IMR-90 (cell line): Measurements from ENCODE around the gene TBCC. TPM values are rescaled to one million over a fixed set of nuclear protein-coding genes. Genes with fewer than 3 reads are reported as not detected.

ENCODE experiments used
- ATAC-seq: fragments of 200-7000 bp; cut with Tn5 transposase; 2 replicates; pipeline ENCODE4 v1.9.1; 2020; ENCODE audit warnings: low read depth, mild to moderate bottlenecking, moderate library complexity
- BruUV-seq: library from RNA; stranded (reverse); fragments of 400-500 nt; replicated peaks from 2 replicates; lab custom pipeline; 2021; lab: Mats Ljungman, UMichigan
- CTCF ChIA-PET: fragments of 300-600 bp; formaldehyde crosslinking; extraction: SDS; loops from one replicate; lab custom pipeline; 2021; ENCODE audit warnings: antibody characterized with exemption; lab: Yijun Ruan, JAX
- POLR2A ChIA-PET: fragments of 300-600 bp; sonication (Branson Sonifier 250); formaldehyde crosslinking; loops from one replicate; lab custom pipeline; 2022; ENCODE audit warnings: antibody characterized with exemption; ENCODE audit not compliant: unreplicated experiment; lab: Charles Lee
- DNase-seq: peaks from one replicate; pipeline ENCODE4 v3.0.0; 2013
- H2AFZ ChIP-seq: replicated peaks from 2 replicates; pipeline ENCODE3; 2013; ENCODE audit warnings: low read length, mild to moderate bottlenecking; ENCODE audit not compliant: poor library complexity
- H2AK5ac ChIP-seq: 2 replicates; pipeline ENCODE4 v1.6.1; 2013; ENCODE audit warnings: low read depth, low read length, inconsistent platforms
- H2AK9ac ChIP-seq: replicated peaks from 2 replicates; pipeline ENCODE3; 2013; ENCODE audit warnings: mild to moderate bottlenecking, low read depth, low read length, moderate library complexity; ENCODE audit not compliant: poor library complexity
- H2BK120ac ChIP-seq: 2 replicates; pipeline ENCODE4 v1.6.1; 2013; ENCODE audit warnings: low read depth, low read length, inconsistent platforms
- H2BK15ac ChIP-seq: 3 replicates; pipeline ENCODE4 v1.6.1; 2013; ENCODE audit warnings: low read depth, low read length, inconsistent platforms
- H2BK20ac ChIP-seq: 2 replicates; pipeline ENCODE4 v1.6.1; 2013; ENCODE audit warnings: low read depth, mild to moderate bottlenecking, inconsistent platforms, low read length, moderate library complexity
- H2BK5ac ChIP-seq: 2 replicates; pipeline ENCODE4 v1.6.1; 2013; ENCODE audit warnings: mild to moderate bottlenecking, low read depth, low read length, inconsistent platforms; ENCODE audit not compliant: poor library complexity, severe bottlenecking
- H3K14ac ChIP-seq: replicated peaks from 2 replicates; pipeline ENCODE4 v1.6.1; 2013; ENCODE audit warnings: low read depth, low read length, inconsistent platforms
- H3K18ac ChIP-seq: 2 replicates; pipeline ENCODE4 v1.6.1; 2013; ENCODE audit warnings: low read depth, low read length, control low read depth
- H3K23ac ChIP-seq: 2 replicates; pipeline ENCODE4 v1.6.1; 2013; ENCODE audit warnings: low read depth, low read length, inconsistent platforms
- H3K27ac ChIP-seq: 2 replicates; pipeline ENCODE4 v1.5.1; 2013; ENCODE audit warnings: mild to moderate bottlenecking, control low read depth, low read length; ENCODE audit not compliant: insufficient read depth
- H3K27me3 ChIP-seq: 2 replicates; pipeline ENCODE4 v1.6.1; 2013; ENCODE audit warnings: low read length; ENCODE audit not compliant: control insufficient read depth, insufficient read depth
- H3K36me3 ChIP-seq: 2 replicates; pipeline ENCODE4 v1.6.1; 2013; ENCODE audit warnings: low read length, mixed read lengths; ENCODE audit not compliant: control insufficient read depth, insufficient read depth
- H3K4ac ChIP-seq: 2 replicates; pipeline ENCODE4 v1.6.1; 2013; ENCODE audit warnings: low read depth, low read length, inconsistent platforms
- H3K4me1 ChIP-seq: 2 replicates; pipeline ENCODE4 v1.6.1; 2013; ENCODE audit warnings: low read length, mixed read lengths; ENCODE audit not compliant: control insufficient read depth, insufficient read depth
- H3K4me2 ChIP-seq: 2 replicates; pipeline ENCODE4 v1.6.1; 2013; ENCODE audit warnings: low read depth, mild to moderate bottlenecking, control low read depth, low read length, moderate library complexity
- H3K4me3 ChIP-seq: 2 replicates; pipeline ENCODE4 v1.5.1; 2013; ENCODE audit warnings: low read depth, mild to moderate bottlenecking, control low read depth, low read length, moderate library complexity; ENCODE audit not compliant: insufficient read depth
- H3K56ac ChIP-seq: 2 replicates; pipeline ENCODE4 v1.6.1; 2013; ENCODE audit warnings: low read length, inconsistent platforms; ENCODE audit not compliant: insufficient read depth; ENCODE audit errors: extremely low read depth
- H3K79me1 ChIP-seq, 2 experiments: 2 replicates each; pipeline ENCODE4 v1.6.1; 2013; ENCODE audit warnings: low read length in 2 of 2, inconsistent platforms in 1 of 2, low read depth in 1 of 2
- H3K9ac ChIP-seq: 2 replicates; pipeline ENCODE4 v1.6.1; 2013; ENCODE audit warnings: low read depth, low read length, control low read depth
- H3K9me1 ChIP-seq: 2 replicates; pipeline ENCODE4 v1.6.1; 2013; ENCODE audit warnings: low read length, inconsistent platforms; ENCODE audit not compliant: insufficient read depth
- H3K9me3 ChIP-seq: 2 replicates; pipeline ENCODE4 v1.6.1; 2013; ENCODE audit warnings: low read length; ENCODE audit not compliant: control insufficient read depth, insufficient read depth
- H4K20me1 ChIP-seq: 2 replicates; pipeline ENCODE4 v1.6.1; 2013; ENCODE audit warnings: low read length, inconsistent platforms; ENCODE audit not compliant: insufficient read depth
- H4K5ac ChIP-seq: 2 replicates; pipeline ENCODE4 v1.6.1; 2013; ENCODE audit warnings: mild to moderate bottlenecking, low read depth, low read length, control low read depth
- H4K8ac ChIP-seq, 2 experiments: 2 replicates each; pipeline ENCODE4 v1.6.1; 2013; ENCODE audit warnings: low read depth in 2 of 2, low read length in 2 of 2, control low read depth in 1 of 2, inconsistent platforms in 1 of 2
- H4K91ac ChIP-seq: 2 replicates; pipeline ENCODE4 v1.6.1; 2013; ENCODE audit warnings: low read depth, low read length, inconsistent platforms; ENCODE audit not compliant: insufficient read depth
- BHLHE40 ChIP-seq: fragments of 150-350 bp; IDR thresholded peaks from 2 replicates; pipeline ENCODE4 v1.6.1; 2016; ENCODE audit warnings: mild to moderate bottlenecking, low read depth, low read length
- CEBPB ChIP-seq: IDR thresholded peaks from 2 replicates; pipeline ENCODE4 v1.6.1; 2012; ENCODE audit warnings: low read depth, low read length, improper control_type of control experiment
- CHD1 ChIP-seq: IDR thresholded peaks from 2 replicates; pipeline ENCODE4 v1.6.1; 2012; ENCODE audit warnings: low read depth, low read length, improper control_type of control experiment
- FOS ChIP-seq: fragments of 150-350 bp; IDR thresholded peaks from 2 replicates; pipeline ENCODE4 v1.6.1; 2016; ENCODE audit warnings: low read depth, low read length
- MAFK ChIP-seq: IDR thresholded peaks from 2 replicates; pipeline ENCODE4 v1.6.1; 2012; ENCODE audit warnings: low read depth, low read length, improper control_type of control experiment
- MXI1 ChIP-seq: IDR thresholded peaks from 2 replicates; pipeline ENCODE4 v1.6.1; 2012; ENCODE audit warnings: low read depth, mild to moderate bottlenecking, low read length, moderate library complexity, borderline replicate concordance
- NFE2L2 ChIP-seq: fragments of 150-350 bp; IDR thresholded peaks from 2 replicates; pipeline ENCODE4 v1.6.1; 2016; ENCODE audit warnings: low read depth, mild to moderate bottlenecking, low read length
- POLR2A ChIP-seq: IDR thresholded peaks from 2 replicates; pipeline ENCODE4 v1.6.1; 2012; ENCODE audit warnings: mild to moderate bottlenecking, low read depth, low read length
- RCOR1 ChIP-seq: IDR thresholded peaks from 2 replicates; pipeline ENCODE4 v1.6.1; 2012; ENCODE audit warnings: mild to moderate bottlenecking, low read length, improper control_type of control experiment; ENCODE audit not compliant: insufficient replicate concordance
- RFX5 ChIP-seq: IDR thresholded peaks from 2 replicates; pipeline ENCODE4 v1.8.0; 2012; ENCODE audit warnings: low read depth, mild to moderate bottlenecking, low read length, moderate library complexity
- WGBS, 2 experiments: methylation state at CpG; one replicate each; pipeline versions ENCODE4 v1.1.5 to v1.1.7; 2013; ENCODE audit warnings: missing lambda C conversion rate in 2 of 2; ENCODE audit not compliant: insufficient read length in 1 of 2; ENCODE audit errors: extremely low coverage in 2 of 2; 5-methylcytosine and 5-hydroxymethylcytosine counted together
- dilution Hi-C: fragments of 300-500 bp; cut with HindIII; formaldehyde crosslinking; loops from one replicate; pipeline ENCODE4 v1.14.3; 2018; ENCODE audit warnings: low sequenced_read_pairs; ENCODE audit not compliant: unreplicated experiment
- in situ Hi-C: fragments of 300-500 bp; cut with MboI; formaldehyde crosslinking; loops from 3 replicates; pipeline ENCODE4 v1.14.3; 2019; ENCODE audit warnings: low sequenced_read_pairs, inconsistent platforms, mixed read lengths
- intact Hi-C: fragments of 100-400 bp; cut with micrococcal nuclease; formaldehyde crosslinking; loops from 2 replicates; pipeline ENCODE4 v1.10.0; 2022
- polyA plus RNA-seq, 3 experiments: library from polyadenylated mRNA; depleted of rRNA; stranded (reverse); fragments of >200 nt; gene quantifications; 2 replicates each; pipeline ENCODE4 v1.2.3, GENCODE V29; 2012; ENCODE audit warnings: low replicate concordance in 1 of 3
- total RNA-seq: library from RNA; depleted of rRNA; stranded (reverse); fragments of >200 nt; gene quantifications from 2 replicates; pipeline ENCODE4 v1.2.3, GENCODE V29; 2012
- TF ChIP-seq, protein P1 (sequence below): fragments of 150-350 bp; IDR thresholded peaks from 2 replicates; pipeline ENCODE4 v1.6.1; 2016; ENCODE audit warnings: low read depth, mild to moderate bottlenecking, low read length, moderate library complexity, borderline replicate concordance
- TF ChIP-seq, protein P2 (sequence below): fragments of 150-350 bp; IDR thresholded peaks from 2 replicates; pipeline ENCODE4 v1.6.1; 2017; ENCODE audit warnings: mild to moderate bottlenecking, antibody characterized with exemption, low read length, low read depth

Gene TBCC
- total and polyA plus RNA-seq, 2 of the 4 experiments (the other 2 are of a cell fraction) = 23.0 to 32.6 TPM

DNA sequence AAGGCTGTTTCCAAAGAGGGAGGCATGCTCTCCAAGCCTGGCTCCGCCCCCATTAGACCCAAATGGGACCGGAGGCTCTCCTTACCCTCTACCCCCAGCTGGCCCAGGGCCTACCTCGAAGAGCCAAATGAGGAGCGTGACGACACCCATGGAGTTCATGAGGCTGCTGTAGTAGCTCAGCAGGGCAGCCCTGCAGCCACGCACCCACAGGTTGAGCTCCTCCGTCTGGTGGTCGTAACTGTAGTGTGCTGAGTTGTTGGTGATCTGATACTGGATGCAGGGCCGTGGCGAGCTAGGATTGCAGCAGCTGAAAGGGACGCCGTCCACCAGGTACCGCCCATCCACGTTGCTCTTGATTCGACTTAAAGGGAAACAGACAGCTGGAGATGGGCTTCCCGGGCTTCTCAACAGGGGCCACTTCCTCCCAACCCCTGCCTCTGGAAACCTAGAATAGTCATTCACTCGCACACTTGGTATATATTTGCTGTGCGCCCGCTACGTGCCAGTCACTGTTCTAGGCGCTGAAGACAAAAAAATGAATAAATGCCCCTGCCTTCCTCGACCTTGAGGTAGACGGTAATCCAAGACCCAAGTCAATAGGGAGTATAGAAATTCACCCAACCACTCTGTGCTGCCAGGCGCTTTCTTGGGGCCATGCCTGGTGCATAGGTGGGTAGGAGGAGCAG, 41.5 kb downstream of the TBCC start:
- no peak for DNase-seq
- no peak overlapping the region for H2BK120ac ChIP-seq
- H4K8ac ChIP-seq = no peak overlapping the region
- no peaks in the 10 kb centered on the region for H4K20me1 ChIP-seq
- H2BK20ac ChIP-seq = no peak overlapping the region
- H3K4me2 ChIP-seq = no peak overlapping the region
- peaks cover 12% of the 10 kb centered on the region for H3K9me1 ChIP-seq
- peaks cover 5% of the 10 kb centered on the region for H3K4me1 ChIP-seq
- POLR2A ChIA-PET = no interaction called here
- BruUV-seq = no TSS peak
- no peak overlapping the region for H3K18ac ChIP-seq
- no peak overlapping the region for H3K23ac ChIP-seq
- H2AK9ac ChIP-seq = no peak overlapping the region
- no peak overlapping the region for H3K27ac ChIP-seq
- H3K9ac ChIP-seq = no peak overlapping the region
- no peaks in the 10 kb centered on the region for H3K27me3 ChIP-seq
- no peak overlapping the region for H3K4me3 ChIP-seq
- H2BK5ac ChIP-seq = no peak overlapping the region
- H3K56ac ChIP-seq = no peak overlapping the region
- H3K9me3 ChIP-seq = no peaks in the 10 kb centered on the region
- peak overlapping the region; percentile 72 for H2AFZ ChIP-seq
- H3K36me3 ChIP-seq = peaks cover 1% of the 10 kb centered on the region; the same call in 1 of the 2 replicates
- no peak overlapping the region for H4K5ac ChIP-seq
- H2BK15ac ChIP-seq = no peak overlapping the region
- TF ChIP-seq MXI1 = no peak
- no peak for TF ChIP-seq CHD1
- no peak for TF ChIP-seq FOS
- no peak for TF ChIP-seq RFX5
- TF ChIP-seq RCOR1 = no peak
- TF ChIP-seq CEBPB = no peak
- TF ChIP-seq NFE2L2 = no peak
- TF ChIP-seq, protein P1, sequence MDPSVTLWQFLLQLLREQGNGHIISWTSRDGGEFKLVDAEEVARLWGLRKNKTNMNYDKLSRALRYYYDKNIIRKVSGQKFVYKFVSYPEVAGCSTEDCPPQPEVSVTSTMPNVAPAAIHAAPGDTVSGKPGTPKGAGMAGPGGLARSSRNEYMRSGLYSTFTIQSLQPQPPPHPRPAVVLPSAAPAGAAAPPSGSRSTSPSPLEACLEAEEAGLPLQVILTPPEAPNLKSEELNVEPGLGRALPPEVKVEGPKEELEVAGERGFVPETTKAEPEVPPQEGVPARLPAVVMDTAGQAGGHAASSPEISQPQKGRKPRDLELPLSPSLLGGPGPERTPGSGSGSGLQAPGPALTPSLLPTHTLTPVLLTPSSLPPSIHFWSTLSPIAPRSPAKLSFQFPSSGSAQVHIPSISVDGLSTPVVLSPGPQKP = no peak
- TF ChIP-seq POLR2A = no peak
- no peak for TF ChIP-seq BHLHE40
- TF ChIP-seq MAFK = no peak
- TF ChIP-seq, protein P2, sequence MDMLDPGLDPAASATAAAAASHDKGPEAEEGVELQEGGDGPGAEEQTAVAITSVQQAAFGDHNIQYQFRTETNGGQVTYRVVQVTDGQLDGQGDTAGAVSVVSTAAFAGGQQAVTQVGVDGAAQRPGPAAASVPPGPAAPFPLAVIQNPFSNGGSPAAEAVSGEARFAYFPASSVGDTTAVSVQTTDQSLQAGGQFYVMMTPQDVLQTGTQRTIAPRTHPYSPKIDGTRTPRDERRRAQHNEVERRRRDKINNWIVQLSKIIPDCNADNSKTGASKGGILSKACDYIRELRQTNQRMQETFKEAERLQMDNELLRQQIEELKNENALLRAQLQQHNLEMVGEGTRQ = no peak
- intact Hi-C loops = no loop called here
- no peak overlapping the region for H2AK5ac ChIP-seq
- H3K4ac ChIP-seq = no peak overlapping the region
- H4K91ac ChIP-seq = no peak overlapping the region
- WGBS, 2 experiments = 33% methylated on average over 1 of the region's 24 CpGs; no CpG with 5 or more reads in 1 of the 2 experiments
- in situ Hi-C loops = no loop called here
- H3K79me1 ChIP-seq = no peaks in the 10 kb centered on the region
- no peak for ATAC-seq
- CTCF ChIA-PET = interaction anchor here (0.6 kb wide), 1 partner anchor 257 kb away, joined by 4 read pairs; no protein-coding TSS in a partner anchor
- dilution Hi-C loops = no loop called here
- no peak overlapping the region for H3K14ac ChIP-seq
